ENCODE data around the gene SPATA6L. TPM values are rescaled to one million over a fixed set of nuclear protein-coding genes. Genes with fewer than 3 reads are reported as not detected.

SPATA6L gene
- total RNA-seq, 1 donor from 2014 or later, result 4.2 TPM

GRCh38 chr9:4581861-4582565 is 84.3 kb downstream of the SPATA6L start:
- no peak for DNase-seq

DNA sequence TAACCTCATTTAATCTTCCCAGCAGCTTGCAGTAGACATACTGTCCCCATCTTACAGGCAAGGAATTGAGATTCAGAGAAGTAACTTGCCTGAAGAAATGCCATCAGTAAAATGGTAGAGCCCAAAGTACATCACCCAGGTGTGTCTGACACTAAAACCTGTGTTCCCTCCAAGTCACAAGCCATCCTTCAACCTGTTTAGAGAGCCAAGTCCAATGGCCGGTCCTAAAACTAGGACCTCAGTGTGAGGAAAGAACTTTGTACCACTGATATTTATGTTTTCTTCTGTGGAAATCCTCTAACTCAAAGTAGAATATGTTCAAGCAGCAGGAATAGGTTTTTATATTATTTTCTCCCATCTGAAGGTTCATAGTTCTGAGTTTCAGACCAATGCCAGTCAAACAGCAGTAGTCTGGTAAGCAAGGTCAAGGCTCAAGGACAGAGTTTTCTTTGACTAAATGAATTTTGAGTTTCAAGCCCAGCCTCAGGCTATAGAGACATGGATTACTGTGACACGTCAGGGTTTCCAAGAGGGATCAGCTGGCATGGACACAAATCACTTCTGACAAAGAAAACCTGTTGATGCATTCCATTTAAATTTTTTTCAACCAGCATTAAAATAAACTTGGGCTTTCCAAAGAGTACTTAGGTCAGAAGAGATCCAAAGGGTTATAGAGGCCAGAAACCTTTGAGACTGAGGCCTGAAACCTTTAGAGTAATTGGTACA is 85.1 kb downstream of the SPATA6L start:
- DNase-seq, result no peak

GRCh38 chr9:4579001-4579400 is 87.3 kb downstream of the SPATA6L start:
- DNase-seq, result no peak

- no peak for DNase-seq
Measured at GRCh38 chr9:4576448-4576847, 89.8 kb downstream of the SPATA6L start.

DNA sequence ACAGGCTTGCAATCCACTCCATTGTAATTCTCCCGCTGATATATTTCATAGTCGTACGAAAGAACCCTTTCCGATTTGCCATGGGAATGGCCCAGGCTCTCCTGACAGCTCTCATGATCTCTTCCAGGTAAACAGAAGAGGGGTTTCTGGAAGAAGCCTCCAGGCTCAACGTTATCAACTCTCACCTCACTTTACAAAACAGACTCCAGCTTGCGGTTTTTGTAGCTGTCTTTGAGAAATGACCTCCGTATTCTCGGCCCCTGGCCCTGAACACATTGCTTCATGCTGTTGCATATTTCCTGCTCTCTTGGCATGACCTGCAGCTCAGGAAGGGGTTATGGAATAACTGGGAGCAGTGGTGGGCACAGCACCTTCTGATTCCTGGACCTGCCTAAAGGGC is 90.3 kb downstream of the SPATA6L start:
- DNase-seq, result no peak

DNA sequence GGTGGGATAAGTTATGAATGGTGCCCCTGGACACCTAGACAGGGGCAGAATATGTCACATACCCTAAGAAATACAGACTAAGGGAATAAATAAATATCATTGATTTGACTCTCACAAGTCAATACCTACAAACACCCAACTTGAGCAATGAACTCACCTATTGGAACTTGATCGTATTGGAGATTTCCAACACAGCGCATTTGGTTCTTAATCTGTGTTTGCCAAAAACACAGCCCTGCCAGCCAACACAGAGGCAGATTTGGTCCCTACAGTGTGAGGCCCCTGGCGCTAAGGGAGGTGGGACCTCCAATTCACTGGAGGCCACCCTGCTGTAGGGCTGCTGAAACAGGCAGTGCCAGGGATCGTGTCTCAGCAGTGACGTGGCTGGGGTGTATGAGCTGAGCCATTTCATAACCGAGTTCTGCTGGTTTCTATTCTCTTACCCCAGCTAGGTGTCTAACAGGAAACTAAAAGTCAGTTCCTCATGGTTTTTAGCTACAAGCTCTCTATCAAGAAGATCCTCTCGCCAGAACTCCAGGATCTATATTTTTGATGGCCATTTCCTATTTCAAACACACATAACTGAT is 91.5 kb downstream of the SPATA6L start:
- no peak for DNase-seq

- DNase-seq, result no peak
Measured at GRCh38 chr9:4573634-4574389, 92.5 kb downstream of the SPATA6L start.

GRCh38 chr9:4573176-4573575 is 93.1 kb downstream of the SPATA6L start:
- DNase-seq, result no peak

DNA sequence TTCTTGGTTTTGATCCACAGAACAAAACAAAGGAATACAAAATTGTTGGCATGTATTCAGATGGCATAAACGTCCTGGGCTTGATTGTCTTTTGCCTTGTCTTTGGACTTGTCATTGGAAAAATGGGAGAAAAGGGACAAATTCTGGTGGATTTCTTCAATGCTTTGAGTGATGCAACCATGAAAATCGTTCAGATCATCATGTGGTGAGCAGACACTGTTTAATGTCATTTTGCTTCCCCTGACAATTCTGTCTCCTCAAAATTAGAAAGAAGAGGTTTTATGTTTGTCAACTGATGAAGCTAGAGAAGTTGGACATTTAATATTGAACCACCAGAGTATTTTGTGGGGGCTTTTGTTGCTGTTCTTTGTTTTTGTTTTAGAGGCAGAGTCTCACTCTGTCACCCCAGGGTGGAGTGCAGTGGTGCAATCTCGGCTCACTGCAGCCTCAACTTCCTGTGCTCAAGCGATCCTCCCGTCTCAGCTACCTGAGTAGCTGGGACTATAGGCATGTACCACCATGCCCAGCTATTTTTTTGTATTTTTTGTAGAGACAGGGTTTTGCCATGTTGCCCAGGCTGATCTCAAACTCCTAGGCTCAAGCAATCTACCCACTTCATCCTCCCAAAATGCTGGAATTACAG is 94.0 kb downstream of the SPATA6L start:
- DNase-seq, result no peak

- no peak for DNase-seq
Measured at GRCh38 chr9:4569101-4569500, 97.2 kb downstream of the SPATA6L start.

DNA sequence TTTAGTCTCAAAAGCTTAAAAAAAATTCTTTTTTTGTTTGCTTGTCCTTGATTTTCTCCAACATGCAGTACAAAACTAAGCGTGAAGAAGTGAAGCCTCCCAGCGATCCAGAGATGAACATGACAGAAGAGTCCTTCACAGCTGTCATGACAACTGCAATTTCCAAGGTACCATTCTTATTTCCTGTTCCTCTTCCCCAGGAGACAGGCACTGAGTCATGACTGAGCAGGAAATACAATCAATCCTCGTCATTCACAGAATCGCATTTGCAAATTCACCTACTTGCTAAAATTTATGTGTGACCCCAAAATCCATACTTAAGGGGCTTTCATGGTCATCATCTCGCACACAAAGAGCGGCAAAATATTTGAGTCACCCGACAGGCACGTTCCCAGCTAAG is 98.7 kb downstream of the SPATA6L start:
- no peak for DNase-seq

DNA sequence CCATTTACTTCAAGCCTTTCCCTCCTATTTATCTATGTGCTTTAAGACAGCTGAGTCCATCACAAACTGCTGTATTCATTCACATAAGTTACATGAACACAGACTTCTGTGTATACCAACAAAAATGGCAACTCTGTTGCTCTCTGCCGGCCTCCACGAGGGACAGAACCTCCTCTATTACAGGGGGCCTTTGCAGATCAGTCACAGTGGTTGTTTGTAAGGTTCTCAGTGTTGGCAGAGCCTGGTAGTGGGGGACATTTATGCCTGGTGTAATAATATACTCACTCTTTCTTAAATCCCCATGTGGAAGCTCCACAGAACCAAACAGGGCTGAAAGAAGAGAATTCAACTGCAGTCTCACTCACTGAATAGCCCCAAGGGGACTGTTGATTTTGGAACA is 99.5 kb downstream of the SPATA6L start:
- DNase-seq, result peak; percentile 18

GRCh38 chr9:4563105-4563504 is 103.2 kb downstream of the SPATA6L start:
- DNase-seq, result no peak

- DNase-seq, result no peak
Measured at GRCh38 chr9:4559261-4560182, 106.8 kb downstream of the SPATA6L start.

DNA sequence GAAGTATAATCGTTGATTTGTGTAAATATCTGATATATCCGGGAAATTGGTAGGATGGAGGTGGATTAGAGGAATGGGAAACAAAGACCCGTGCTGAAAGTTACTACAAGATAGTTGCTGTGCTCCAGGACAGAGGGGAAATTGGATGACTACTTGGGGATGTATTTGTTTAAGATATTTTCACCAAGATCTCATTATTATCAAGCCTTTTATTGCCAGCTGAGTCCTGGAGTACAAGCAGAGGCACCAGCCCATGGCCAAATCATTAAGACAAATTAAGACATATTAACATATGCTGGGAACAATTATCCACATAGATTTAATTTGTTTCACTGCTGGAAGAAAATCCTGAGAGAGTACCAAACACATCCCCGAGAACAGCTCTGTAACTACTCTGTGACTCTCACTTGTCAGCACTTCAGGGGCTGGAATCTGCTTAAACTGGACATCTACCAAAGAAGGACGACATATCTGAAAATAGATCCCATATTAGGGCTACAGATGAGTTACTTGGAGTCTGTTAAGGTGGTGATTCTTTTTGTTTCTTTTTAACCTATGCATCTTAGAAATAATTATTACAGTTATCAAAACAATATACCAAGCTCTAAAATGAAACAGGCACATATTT is 107.8 kb downstream of the SPATA6L start:
- no peak for DNase-seq

- no peak for DNase-seq
Measured at GRCh38 chr9:4555236-4555635, 111.0 kb downstream of the SPATA6L start.

GRCh38 chr9:4553951-4554381 is 112.3 kb downstream of the SPATA6L start:
- no peak for DNase-seq

- peak; percentile 56 for DNase-seq
Measured at GRCh38 chr9:4550777-4551484, 115.3 kb downstream of the SPATA6L start.

DNA sequence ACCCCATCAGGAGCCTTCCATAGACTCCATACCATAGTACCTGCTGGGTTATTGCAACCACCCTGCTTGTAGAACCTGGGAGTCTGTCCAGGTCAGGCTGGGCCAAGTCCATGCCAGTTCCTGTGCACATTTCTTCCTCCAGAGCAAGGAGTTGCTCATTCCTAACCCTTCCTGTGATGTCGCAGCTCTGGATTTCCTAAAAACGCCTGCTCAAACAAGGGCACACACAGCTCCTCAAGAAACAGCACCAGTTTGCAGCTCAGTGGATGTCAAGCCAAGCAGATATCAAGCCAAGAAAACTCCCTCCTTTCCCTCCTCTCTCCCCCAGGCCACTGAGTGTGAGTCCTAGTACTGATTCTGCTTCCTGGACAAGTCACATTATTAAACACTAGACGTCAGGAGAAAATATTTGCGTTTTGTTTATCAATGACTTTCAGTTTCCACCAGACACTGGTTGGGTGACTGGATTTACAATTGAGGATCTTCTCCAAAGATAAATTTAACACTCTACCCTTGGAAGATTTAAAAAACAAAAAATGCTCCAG is 116.5 kb downstream of the SPATA6L start:
- no peak for DNase-seq

All from tongue (tissue), 2 donors.